ENCODE results near the gene LRRC3.

Gene LRRC3

GRCh38 chr21:44510508-44511218 is 55.4 kb downstream of the LRRC3 start:
- H3K4me3 ChIP-seq (ENCODE audit: low read depth, low read length) = peak overlapping the region; percentile 25
- peak; percentile 28 for DNase-seq (ENCODE audit: low read depth)
- peak; percentile 94 for TF ChIP-seq CTCF (IDR thresholded peaks at IDR 0.05; ENCODE audit: control insufficient read depth, extremely low read depth, insufficient read depth)

GRCh38 chr21:44511219-44511937 is 56.1 kb downstream of the LRRC3 start:
- no peak for TF ChIP-seq CTCF (IDR thresholded peaks at IDR 0.05; ENCODE audit: control insufficient read depth, extremely low read depth, insufficient read depth)
- no peak overlapping the region for H3K4me3 ChIP-seq (ENCODE audit: low read depth, low read length)
- DNase-seq (ENCODE audit: low read depth) = no peak
